ENCODE results near the gene TAS1R2.
"Not testable (repeated sequence)": the region's sequence is repeated elsewhere in the genome, so short reads cannot be mapped to it uniquely, and the experiment has no call there.

TAS1R2 gene

DNA sequence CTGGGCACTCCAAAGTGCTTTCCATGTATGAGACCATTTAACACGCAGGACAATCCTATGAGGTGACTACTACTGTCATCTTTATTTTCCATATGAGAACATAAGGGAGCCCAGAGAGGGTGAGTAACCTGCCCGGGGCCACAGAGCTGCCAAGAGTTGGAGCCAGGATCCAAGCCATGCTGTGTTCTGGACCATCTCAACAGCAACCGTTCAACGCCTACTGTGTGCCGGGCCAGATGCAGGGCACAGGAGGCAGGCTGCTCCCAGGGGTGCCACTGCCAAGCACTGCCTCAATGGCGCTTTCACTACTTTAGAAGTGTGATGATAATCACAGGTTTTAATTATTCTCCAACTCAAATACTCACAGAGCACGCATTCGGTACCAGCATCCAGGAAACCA lies 39.1 kb upstream of the TAS1R2 start:
- H3K36me3 ChIP-seq (ENCODE audit: insufficient read depth, low read length): no peaks in the 10 kb centered on the region
- no peaks in the 10 kb centered on the region for H3K27me3 ChIP-seq (ENCODE audit: control insufficient read depth in 1 of 2, insufficient read depth in 2 of 2, low read length in 2 of 2)
- H3K9ac ChIP-seq (ENCODE audit: low read length): no peak overlapping the region

GRCh38 chr1:18895317-18895716 lies 35.9 kb upstream of the TAS1R2 start:
- Histone ChIP-seq H3K27me3 (ENCODE audit: control insufficient read depth in 1 of 2, insufficient read depth in 2 of 2, low read length in 2 of 2) (no peaks in the 10 kb centered on the region), H3K36me3 (ENCODE audit: insufficient read depth, low read length) (no peaks in the 10 kb centered on the region), H3K4me3 (ENCODE audit: low read depth in 1 of 2, low read length in 2 of 2) (no peak overlapping the region), H3K27ac (ENCODE audit: low read depth, low read length) (no peak overlapping the region), H3K9me3 (ENCODE audit: low read length) (no peaks in the 10 kb centered on the region), H3K4me1 (ENCODE audit: insufficient read depth, low read length) (peaks cover 3% of the 10 kb centered on the region), H3K9ac (ENCODE audit: low read length) (no peak overlapping the region)

More for the DNA sequence above, 39.1 kb upstream of the TAS1R2 start:
- Histone ChIP-seq H3K9me3 (ENCODE audit: low read length) (no peaks in the 10 kb centered on the region), H3K4me3 (ENCODE audit: low read depth in 1 of 2, low read length in 2 of 2) (no peak overlapping the region), H3K27ac (ENCODE audit: low read depth, low read length) (no peak overlapping the region), H3K4me1 (ENCODE audit: insufficient read depth, low read length) (peaks cover 11% of the 10 kb centered on the region)

GRCh38 chr1:18893120-18893519 lies 33.7 kb upstream of the TAS1R2 start:
- Histone ChIP-seq H3K36me3 (ENCODE audit: insufficient read depth, low read length) (no peaks in the 10 kb centered on the region), H3K9ac (ENCODE audit: low read length) (no peak overlapping the region), H3K4me1 (ENCODE audit: insufficient read depth, low read length) (peaks cover 3% of the 10 kb centered on the region), H3K27ac (ENCODE audit: low read depth, low read length) (no peak overlapping the region), H3K4me3 (ENCODE audit: low read depth in 1 of 2, low read length in 2 of 2) (no peak overlapping the region), H3K27me3 (ENCODE audit: control insufficient read depth in 1 of 2, insufficient read depth in 2 of 2, low read length in 2 of 2) (no peaks in the 10 kb centered on the region), H3K9me3 (ENCODE audit: low read length) (no peaks in the 10 kb centered on the region)

GRCh38 chr1:18891858-18892257 lies 32.4 kb upstream of the TAS1R2 start:
- H3K9ac ChIP-seq (ENCODE audit: low read length); H3K27me3 ChIP-seq (ENCODE audit: control insufficient read depth in 1 of 2, insufficient read depth in 2 of 2, low read length in 2 of 2); H3K27ac ChIP-seq (ENCODE audit: low read depth, low read length); H3K9me3 ChIP-seq (ENCODE audit: low read length); H3K4me3 ChIP-seq (ENCODE audit: low read depth in 1 of 2, low read length in 2 of 2); H3K4me1 ChIP-seq (ENCODE audit: insufficient read depth, low read length); H3K36me3 ChIP-seq (ENCODE audit: insufficient read depth, low read length): not testable (repeated sequence)

DNA sequence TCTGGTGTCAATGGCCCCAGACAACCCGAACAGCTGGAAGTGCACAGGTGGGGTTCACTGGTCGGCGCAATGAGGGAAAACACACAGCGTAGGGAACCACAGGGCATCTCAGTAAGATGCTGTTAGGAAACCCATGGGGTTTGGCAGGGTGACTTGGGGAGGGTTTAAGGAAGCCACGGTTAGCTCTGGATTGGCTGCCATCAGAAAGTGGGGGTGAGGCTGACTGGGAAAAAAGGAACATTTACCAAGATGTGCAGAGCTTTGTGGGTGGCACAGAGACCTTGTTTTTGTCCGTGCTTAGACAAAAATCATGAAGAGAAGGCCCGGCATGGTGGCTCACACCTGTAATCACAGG lies 31.9 kb upstream of the TAS1R2 start:
- Histone ChIP-seq H3K27ac (ENCODE audit: low read depth, low read length) (no peak overlapping the region), H3K9ac (ENCODE audit: low read length) (no peak overlapping the region), H3K36me3 (ENCODE audit: insufficient read depth, low read length) (no peaks in the 10 kb centered on the region), H3K9me3 (ENCODE audit: low read length) (no peaks in the 10 kb centered on the region), H3K4me3 (ENCODE audit: low read depth in 1 of 2, low read length in 2 of 2) (no peak overlapping the region), H3K4me1 (ENCODE audit: insufficient read depth, low read length) (peaks cover 3% of the 10 kb centered on the region), H3K27me3 (ENCODE audit: control insufficient read depth in 1 of 2, insufficient read depth in 2 of 2, low read length in 2 of 2) (no peaks in the 10 kb centered on the region)

DNA sequence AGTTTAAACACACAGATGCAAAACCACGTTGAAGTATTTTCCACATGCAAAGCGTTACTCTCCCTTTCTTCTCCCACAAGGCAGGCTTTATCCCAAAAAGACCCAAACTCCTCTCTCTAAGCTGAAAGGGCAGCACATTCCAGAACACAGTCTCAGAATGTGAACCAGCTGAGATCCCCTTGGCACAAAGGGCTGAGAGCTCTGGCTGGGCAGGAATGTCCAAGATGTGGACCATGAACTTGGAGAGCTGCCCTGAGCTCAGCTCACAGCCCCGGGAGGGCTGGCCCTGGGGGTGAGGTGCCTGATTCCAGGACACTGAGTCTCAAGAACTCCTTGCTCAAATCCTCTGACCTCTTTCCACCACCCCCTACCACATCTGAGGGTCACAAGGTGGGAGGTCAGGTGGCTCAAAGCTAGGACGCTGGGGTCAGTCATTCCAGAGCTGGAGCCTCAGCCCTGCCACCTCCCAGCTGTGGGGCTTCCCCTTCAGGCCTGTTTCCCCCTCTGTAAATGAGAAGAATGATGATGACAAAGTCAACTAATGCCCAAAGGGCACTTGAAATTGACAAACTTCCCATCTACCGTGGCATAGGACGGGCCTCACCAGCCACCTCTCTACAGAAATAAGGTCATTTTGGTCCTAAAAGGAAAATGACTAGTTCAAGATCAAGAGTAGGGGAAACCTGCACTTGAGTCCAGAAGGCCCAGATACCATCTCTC lies 31.4 kb upstream of the TAS1R2 start:
- H3K9ac ChIP-seq (ENCODE audit: low read length): no peak overlapping the region
- no peaks in the 10 kb centered on the region for H3K27me3 ChIP-seq (ENCODE audit: control insufficient read depth in 1 of 2, insufficient read depth in 2 of 2, low read length in 2 of 2)
- no peaks in the 10 kb centered on the region for H3K9me3 ChIP-seq (ENCODE audit: low read length)
- H3K4me1 ChIP-seq (ENCODE audit: insufficient read depth, low read length): peaks cover 3% of the 10 kb centered on the region
- no peak overlapping the region for H3K4me3 ChIP-seq (ENCODE audit: low read depth in 1 of 2, low read length in 2 of 2)
- no peak overlapping the region for H3K27ac ChIP-seq (ENCODE audit: low read depth, low read length)
- H3K36me3 ChIP-seq (ENCODE audit: insufficient read depth, low read length): no peaks in the 10 kb centered on the region

GRCh38 chr1:18886003-18886335 lies 26.5 kb upstream of the TAS1R2 start:
- no peaks in the 10 kb centered on the region for H3K9me3 ChIP-seq (ENCODE audit: low read length)
- H3K27me3 ChIP-seq (ENCODE audit: control insufficient read depth in 1 of 2, insufficient read depth in 2 of 2, low read length in 2 of 2): no peaks in the 10 kb centered on the region
- no peak overlapping the region for H3K27ac ChIP-seq (ENCODE audit: low read depth, low read length)
- no peaks in the 10 kb centered on the region for H3K36me3 ChIP-seq (ENCODE audit: insufficient read depth, low read length)
- no peak overlapping the region for H3K4me3 ChIP-seq (ENCODE audit: low read depth in 1 of 2, low read length in 2 of 2)
- H3K4me1 ChIP-seq (ENCODE audit: insufficient read depth, low read length): peaks cover 3% of the 10 kb centered on the region
- H3K9ac ChIP-seq (ENCODE audit: low read length): no peak overlapping the region

- no peaks in the 10 kb centered on the region for H3K9me3 ChIP-seq (ENCODE audit: low read length)
- no peak overlapping the region for H3K4me3 ChIP-seq (ENCODE audit: low read depth in 1 of 2, low read length in 2 of 2)
- H3K36me3 ChIP-seq (ENCODE audit: insufficient read depth, low read length): no peaks in the 10 kb centered on the region
- H3K9ac ChIP-seq (ENCODE audit: low read length): no peak overlapping the region
- H3K27me3 ChIP-seq (ENCODE audit: control insufficient read depth in 1 of 2, insufficient read depth in 2 of 2, low read length in 2 of 2): no peaks in the 10 kb centered on the region
- H3K27ac ChIP-seq (ENCODE audit: low read depth, low read length): no peak overlapping the region
- H3K4me1 ChIP-seq (ENCODE audit: insufficient read depth, low read length): no peaks in the 10 kb centered on the region
Observed at GRCh38 chr1:18885311-18886002, 26.0 kb upstream of the TAS1R2 start.

DNA sequence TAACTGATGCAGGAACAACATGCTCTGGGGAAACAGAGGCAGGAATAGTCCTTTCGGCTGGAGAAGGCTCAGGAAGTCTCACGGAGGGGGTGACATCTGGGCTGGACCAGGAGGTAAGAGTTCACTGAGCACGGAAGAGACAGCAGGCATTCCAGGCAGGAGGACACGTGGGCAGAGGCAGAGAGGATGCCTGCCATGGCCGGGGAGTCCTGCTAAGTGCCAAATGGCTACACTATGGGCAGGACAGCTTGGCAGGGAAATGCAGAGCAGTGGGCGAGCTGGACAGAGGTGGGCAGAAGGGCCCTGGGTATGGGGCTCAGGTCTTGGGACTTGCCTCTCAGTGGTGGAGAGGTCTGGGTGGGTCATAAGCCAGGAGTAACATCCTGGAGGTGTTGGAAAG lies 25.3 kb upstream of the TAS1R2 start:
- Histone ChIP-seq H3K4me3 (ENCODE audit: low read depth in 1 of 2, low read length in 2 of 2) (no peak overlapping the region), H3K4me1 (ENCODE audit: insufficient read depth, low read length) (no peaks in the 10 kb centered on the region), H3K27ac (ENCODE audit: low read depth, low read length) (no peak overlapping the region), H3K27me3 (ENCODE audit: control insufficient read depth in 1 of 2, insufficient read depth in 2 of 2, low read length in 2 of 2) (no peaks in the 10 kb centered on the region), H3K36me3 (ENCODE audit: insufficient read depth, low read length) (no peaks in the 10 kb centered on the region), H3K9ac (ENCODE audit: low read length) (no peak overlapping the region), H3K9me3 (ENCODE audit: low read length) (no peaks in the 10 kb centered on the region)

GRCh38 chr1:18884419-18884717 lies 24.9 kb upstream of the TAS1R2 start:
- no peak overlapping the region for H3K27ac ChIP-seq (ENCODE audit: low read depth, low read length)
- no peaks in the 10 kb centered on the region for H3K9me3 ChIP-seq (ENCODE audit: low read length)
- H3K36me3 ChIP-seq (ENCODE audit: insufficient read depth, low read length): no peaks in the 10 kb centered on the region
- H3K4me3 ChIP-seq (ENCODE audit: low read depth in 1 of 2, low read length in 2 of 2): no peak overlapping the region
- H3K9ac ChIP-seq (ENCODE audit: low read length): no peak overlapping the region
- H3K4me1 ChIP-seq (ENCODE audit: insufficient read depth, low read length): no peaks in the 10 kb centered on the region
- H3K27me3 ChIP-seq (ENCODE audit: control insufficient read depth in 1 of 2, insufficient read depth in 2 of 2, low read length in 2 of 2): no peaks in the 10 kb centered on the region

- no peaks in the 10 kb centered on the region for H3K9me3 ChIP-seq (ENCODE audit: low read length)
- H3K27ac ChIP-seq (ENCODE audit: low read depth, low read length): no peak overlapping the region
- no peak overlapping the region for H3K4me3 ChIP-seq (ENCODE audit: low read depth in 1 of 2, low read length in 2 of 2)
- no peaks in the 10 kb centered on the region for H3K4me1 ChIP-seq (ENCODE audit: insufficient read depth, low read length)
- H3K9ac ChIP-seq (ENCODE audit: low read length): no peak overlapping the region
- H3K27me3 ChIP-seq (ENCODE audit: control insufficient read depth in 1 of 2, insufficient read depth in 2 of 2, low read length in 2 of 2): no peaks in the 10 kb centered on the region
- no peaks in the 10 kb centered on the region for H3K36me3 ChIP-seq (ENCODE audit: insufficient read depth, low read length)
Observed at GRCh38 chr1:18883636-18884418, 24.4 kb upstream of the TAS1R2 start.
